GM12878 (cell line): ENCODE results near the gene THRB. TPM values are rescaled to one million over a fixed set of nuclear protein-coding genes. Genes with fewer than 3 reads are reported as not detected.

Experiments used
- BMI1 ChIP-seq: fragments of 450-650 bp; IDR thresholded peaks from 2 replicates; pipeline ENCODE4 v1.6.1; 2016; ENCODE audit warnings: mild to moderate bottlenecking, moderate library complexity, borderline replicate concordance
- EGR1 ChIP-seq, 2 experiments: IDR thresholded peaks; 1 replicate in 1 of 2; 2 replicates in 1 of 2; pipeline ENCODE4 v1.6.1; 2011 to 2012; ENCODE audit warnings: low read depth in 2 of 2, low read length in 2 of 2, borderline replicate concordance in 1 of 2, mild to moderate bottlenecking in 1 of 2, moderate library complexity in 1 of 2
- MEF2B ChIP-seq: fragments of 450-650 bp; IDR thresholded peaks from 2 replicates; pipeline ENCODE4 v1.6.1; 2018; ENCODE audit warnings: mild to moderate bottlenecking, moderate library complexity; ENCODE audit not compliant: partially characterized antibody, poor library complexity, severe bottlenecking
- MTA3 ChIP-seq: IDR thresholded peaks from 2 replicates; pipeline ENCODE4 v1.6.1; 2012; ENCODE audit warnings: low read length, inconsistent platforms, borderline replicate concordance
- NRF1 ChIP-seq: conservative IDR thresholded peaks from 2 replicates; pipeline ENCODE4 v1.6.1; 2011; ENCODE audit warnings: mild to moderate bottlenecking, low read depth, low read length, improper control_type of control experiment
- RBBP5 ChIP-seq: fragments of 200-600 bp; sonication (generic); conservative IDR thresholded peaks from 2 replicates; pipeline ENCODE4 v1.6.1; 2016
- SMAD5 ChIP-seq: IDR thresholded peaks from 2 replicates; pipeline ENCODE4 v1.6.1; 2016; ENCODE audit warnings: antibody characterized with exemption, low read depth
- TCF7 ChIP-seq: IDR thresholded peaks from 2 replicates; pipeline ENCODE4 v1.6.1; 2014; ENCODE audit warnings: antibody characterized with exemption, borderline replicate concordance
- polyA plus RNA-seq, 11 experiments: library from polyadenylated mRNA; depleted of rRNA in 4 of 11; unstranded in 6 of 11; stranded (reverse) in 5 of 11; fragments of >200 nt; fragmentation: Nextera tagmentation in 4 of 11; fragmentation: Illumina TruSeq in 1 of 11; extraction: Ambion mirVana in 4 of 11; extraction: Trizol in 1 of 11; gene quantifications; 1 replicate in 1 of 11; 2 replicates in 10 of 11; pipeline versions ENCODE4 v1.2.1 to v1.2.3, GENCODE V29; 2011 to 2016; ENCODE audit warnings: inconsistent platforms in 2 of 11, missing spikeins in 2 of 11, low read depth in 1 of 11
- total RNA-seq, 4 experiments: library from RNA; depleted of rRNA in 3 of 4; stranded (reverse); fragments of >200 nt in 3 of 4; fragmentation: Illumina TruSeq in 1 of 4; extraction: Trizol in 1 of 4; gene quantifications; 2 replicates each; pipeline versions ENCODE4 v1.2.1 to v1.2.3, GENCODE V29; 2013 to 2021
- TF ChIP-seq, protein P1 (sequence below): fragments of 450-650 bp; IDR thresholded peaks from 2 replicates; pipeline ENCODE4 v1.6.1; 2017; ENCODE audit warnings: mild to moderate bottlenecking, moderate library complexity
- TF ChIP-seq, protein P2 (sequence below): IDR thresholded peaks from 2 replicates; pipeline ENCODE4 v1.6.1; 2011; ENCODE audit warnings: low read depth, low read length, improper control_type of control experiment, borderline replicate concordance

Gene THRB
- total and polyA plus RNA-seq, 10 of the 15 experiments (the other 5 are each of a cell fraction or from before 2014, with no cell fraction given): 0.05 TPM; not detected in 9

DNA sequence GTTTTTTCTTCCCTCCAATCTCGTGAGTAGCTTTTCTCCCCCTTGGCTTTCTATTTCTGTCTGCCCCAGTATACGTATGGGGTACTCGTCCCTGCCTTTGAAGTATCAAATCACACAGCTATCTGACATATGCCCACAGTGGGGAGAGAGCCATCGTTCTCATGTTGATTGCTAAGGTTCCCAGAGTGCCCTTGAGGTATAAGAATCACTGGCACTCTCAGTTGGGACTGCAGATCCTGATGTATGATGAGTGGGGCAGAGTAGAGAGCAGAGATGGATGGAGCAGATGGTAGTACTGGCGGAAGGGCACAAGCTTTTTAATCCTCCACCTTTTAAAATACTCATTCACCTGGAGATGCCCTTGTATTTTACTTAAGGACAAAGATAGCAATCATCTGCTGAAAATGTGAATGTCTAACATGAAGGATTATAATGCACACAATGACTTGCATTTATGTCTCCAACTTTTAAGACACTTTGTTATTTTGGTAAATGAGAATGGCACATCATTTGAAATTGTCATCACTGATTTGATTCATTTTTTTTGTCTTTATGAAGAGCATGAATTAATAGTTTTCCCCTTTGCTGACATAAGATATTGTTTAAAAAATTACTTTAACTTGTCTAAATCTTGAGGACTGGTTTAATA lies 310.0 kb downstream of the THRB start (continued):
- TF ChIP-seq TCF7 (no peak), MTA3 (no peak), SMAD5 (no peak), EGR1 (IDR thresholded peaks at IDR 0.05; ENCODE audit: borderline replicate concordance in 1 of 2, low read depth in 2 of 2, low read length in 2 of 2) (no peak), RBBP5 (no peak), MEF2B (no peak), BMI1 (no peak), NRF1 (no peak)
- TF ChIP-seq, protein P1, sequence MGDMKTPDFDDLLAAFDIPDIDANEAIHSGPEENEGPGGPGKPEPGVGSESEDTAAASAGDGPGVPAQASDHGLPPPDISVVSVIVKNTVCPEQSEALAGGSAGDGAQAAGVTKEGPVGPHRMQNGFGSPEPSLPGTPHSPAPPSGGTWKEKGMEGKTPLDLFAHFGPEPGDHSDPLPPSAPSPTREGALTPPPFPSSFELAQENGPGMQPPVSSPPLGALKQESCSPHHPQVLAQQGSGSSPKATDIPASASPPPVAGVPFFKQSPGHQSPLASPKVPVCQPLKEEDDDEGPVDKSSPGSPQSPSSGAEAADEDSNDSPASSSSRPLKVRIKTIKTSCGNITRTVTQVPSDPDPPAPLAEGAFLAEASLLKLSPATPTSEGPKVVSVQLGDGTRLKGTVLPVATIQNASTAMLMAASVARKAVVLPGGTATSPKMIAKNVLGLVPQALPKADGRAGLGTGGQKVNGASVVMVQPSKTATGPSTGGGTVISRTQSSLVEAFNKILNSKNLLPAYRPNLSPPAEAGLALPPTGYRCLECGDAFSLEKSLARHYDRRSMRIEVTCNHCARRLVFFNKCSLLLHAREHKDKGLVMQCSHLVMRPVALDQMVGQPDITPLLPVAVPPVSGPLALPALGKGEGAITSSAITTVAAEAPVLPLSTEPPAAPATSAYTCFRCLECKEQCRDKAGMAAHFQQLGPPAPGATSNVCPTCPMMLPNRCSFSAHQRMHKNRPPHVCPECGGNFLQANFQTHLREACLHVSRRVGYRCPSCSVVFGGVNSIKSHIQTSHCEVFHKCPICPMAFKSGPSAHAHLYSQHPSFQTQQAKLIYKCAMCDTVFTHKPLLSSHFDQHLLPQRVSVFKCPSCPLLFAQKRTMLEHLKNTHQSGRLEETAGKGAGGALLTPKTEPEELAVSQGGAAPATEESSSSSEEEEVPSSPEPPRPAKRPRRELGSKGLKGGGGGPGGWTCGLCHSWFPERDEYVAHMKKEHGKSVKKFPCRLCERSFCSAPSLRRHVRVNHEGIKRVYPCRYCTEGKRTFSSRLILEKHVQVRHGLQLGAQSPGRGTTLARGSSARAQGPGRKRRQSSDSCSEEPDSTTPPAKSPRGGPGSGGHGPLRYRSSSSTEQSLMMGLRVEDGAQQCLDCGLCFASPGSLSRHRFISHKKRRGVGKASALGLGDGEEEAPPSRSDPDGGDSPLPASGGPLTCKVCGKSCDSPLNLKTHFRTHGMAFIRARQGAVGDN: no peak
- TF ChIP-seq, protein P2, sequence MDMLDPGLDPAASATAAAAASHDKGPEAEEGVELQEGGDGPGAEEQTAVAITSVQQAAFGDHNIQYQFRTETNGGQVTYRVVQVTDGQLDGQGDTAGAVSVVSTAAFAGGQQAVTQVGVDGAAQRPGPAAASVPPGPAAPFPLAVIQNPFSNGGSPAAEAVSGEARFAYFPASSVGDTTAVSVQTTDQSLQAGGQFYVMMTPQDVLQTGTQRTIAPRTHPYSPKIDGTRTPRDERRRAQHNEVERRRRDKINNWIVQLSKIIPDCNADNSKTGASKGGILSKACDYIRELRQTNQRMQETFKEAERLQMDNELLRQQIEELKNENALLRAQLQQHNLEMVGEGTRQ: no peak
